ENCODE data around the gene DLK2.

- TF ChIP-seq CTCF (conservative IDR thresholded peaks at IDR 0.05; ENCODE audit: low read depth, low read length) (no peak), EZH2 (IDR thresholded peaks at IDR 0.05; ENCODE audit: low read length, unreplicated experiment) (no peak), EZH2phosphoT487 (IDR thresholded peaks at IDR 0.05; ENCODE audit: borderline replicate concordance, low read length) (no peak)
Measured at GRCh38 chr6:43459535-43459934, 4.2 kb upstream of the DLK2 start.

Measured in PC-3 (cell line).